Measurements from ENCODE around the gene UBXN4.

Gene UBXN4

GRCh38 chr2:135829378-135830135 is 87.9 kb downstream of the UBXN4 start:
- TF ChIP-seq, protein P1, sequence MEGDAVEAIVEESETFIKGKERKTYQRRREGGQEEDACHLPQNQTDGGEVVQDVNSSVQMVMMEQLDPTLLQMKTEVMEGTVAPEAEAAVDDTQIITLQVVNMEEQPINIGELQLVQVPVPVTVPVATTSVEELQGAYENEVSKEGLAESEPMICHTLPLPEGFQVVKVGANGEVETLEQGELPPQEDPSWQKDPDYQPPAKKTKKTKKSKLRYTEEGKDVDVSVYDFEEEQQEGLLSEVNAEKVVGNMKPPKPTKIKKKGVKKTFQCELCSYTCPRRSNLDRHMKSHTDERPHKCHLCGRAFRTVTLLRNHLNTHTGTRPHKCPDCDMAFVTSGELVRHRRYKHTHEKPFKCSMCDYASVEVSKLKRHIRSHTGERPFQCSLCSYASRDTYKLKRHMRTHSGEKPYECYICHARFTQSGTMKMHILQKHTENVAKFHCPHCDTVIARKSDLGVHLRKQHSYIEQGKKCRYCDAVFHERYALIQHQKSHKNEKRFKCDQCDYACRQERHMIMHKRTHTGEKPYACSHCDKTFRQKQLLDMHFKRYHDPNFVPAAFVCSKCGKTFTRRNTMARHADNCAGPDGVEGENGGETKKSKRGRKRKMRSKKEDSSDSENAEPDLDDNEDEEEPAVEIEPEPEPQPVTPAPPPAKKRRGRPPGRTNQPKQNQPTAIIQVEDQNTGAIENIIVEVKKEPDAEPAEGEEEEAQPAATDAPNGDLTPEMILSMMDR (IDR thresholded peaks at IDR 0.05) = no peak

DNA sequence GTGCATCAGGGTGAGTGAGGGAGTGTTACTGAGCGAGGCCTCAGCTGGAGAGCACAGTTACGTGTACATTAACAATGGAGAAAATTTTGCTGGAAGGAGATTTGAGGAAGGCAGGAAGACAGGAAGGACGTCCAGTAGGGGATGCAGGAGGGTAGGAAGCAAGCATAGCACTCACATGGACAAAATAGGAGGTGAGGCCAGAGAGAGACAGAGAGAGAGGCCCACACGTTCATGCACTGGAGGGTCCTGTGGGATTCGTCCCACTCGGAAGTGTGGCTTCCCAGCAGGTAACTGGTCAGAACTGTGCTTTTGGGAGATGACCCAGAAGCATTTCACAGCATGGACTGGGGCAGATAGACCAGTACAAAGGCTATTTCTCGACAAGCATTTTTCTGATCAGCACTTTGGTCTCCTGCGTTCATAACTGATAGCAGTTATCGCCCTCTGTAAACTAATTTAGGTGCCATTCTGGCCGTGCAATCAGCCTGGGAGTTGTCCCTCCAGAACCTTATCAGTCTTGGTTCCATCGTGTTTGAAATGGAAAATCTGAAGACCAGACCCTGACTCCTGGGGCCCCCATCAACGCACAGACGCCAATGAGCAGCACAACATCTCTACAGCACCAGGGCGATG is 89.6 kb downstream of the UBXN4 start:
- TF ChIP-seq, protein P1 (IDR thresholded peaks at IDR 0.05) = no peak

DNA sequence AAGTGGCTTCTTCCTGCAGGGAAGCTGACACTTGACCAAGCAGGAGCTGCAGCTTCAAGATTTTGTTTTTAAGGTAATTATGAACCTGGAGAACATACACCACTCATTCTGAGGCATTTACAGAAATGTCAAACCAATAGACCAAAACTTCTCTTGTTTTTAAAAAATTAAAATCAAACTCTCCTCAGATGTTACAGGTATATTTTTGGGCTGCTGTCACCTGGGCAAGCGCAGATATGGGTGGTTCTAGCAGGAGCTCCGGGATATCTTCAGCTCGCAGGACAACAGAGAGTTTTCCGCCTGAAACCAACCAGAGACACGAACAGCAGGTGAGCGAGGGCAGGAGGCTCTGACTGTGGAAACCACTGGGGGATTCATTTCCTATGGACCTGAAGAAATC is 91.2 kb downstream of the UBXN4 start:
- TF ChIP-seq, protein P1 (IDR thresholded peaks at IDR 0.05) = no peak
